Amygdala (tissue), 56 donors: Measurements from ENCODE around the gene NQO1.
"Not testable (repeated sequence)": the region's sequence is repeated elsewhere in the genome, so short reads cannot be mapped to it uniquely, and the experiment has no call there.

Source experiments
- DNase-seq, 56 donors: peaks; one replicate each; lab custom pipeline; 2025; lab: John Stamatoyannopoulos, UW

The NQO1 gene

GRCh38 chr16:69744363-69745231 is 18.2 kb upstream of the NQO1 start:
- DNase-seq = no peak

GRCh38 chr16:69741951-69742904 is 15.9 kb upstream of the NQO1 start:
- DNase-seq = peak in 18 of 56 donors; percentile 2 to 45 (median 17)

GRCh38 chr16:69741519-69741918 is 15.2 kb upstream of the NQO1 start:
- DNase-seq = no peak

GRCh38 chr16:69732101-69732500 is 5.7 kb upstream of the NQO1 start:
- DNase-seq = no peak

- DNase-seq = not testable (repeated sequence)
Measured at GRCh38 chr16:69731280-69731679, 4.9 kb upstream of the NQO1 start.

GRCh38 chr16:69729030-69729429 is 2.7 kb upstream of the NQO1 start:
- DNase-seq = not testable (repeated sequence)

GRCh38 chr16:69727916-69728270 is 1.5 kb upstream of the NQO1 start:
- DNase-seq = peak in 38 of 56 donors; percentile 9 to 79 (median 38)

GRCh38 chr16:69725480-69726312 is 664 bp downstream of the NQO1 start:
- peak in 1 of 56 donors; percentile 29 for DNase-seq

GRCh38 chr16:69724981-69725479 is 1.3 kb downstream of the NQO1 start:
- peak in 2 of 56 donors; percentile 7 to 19 for DNase-seq

- DNase-seq = no peak
Measured at GRCh38 chr16:69724414-69724873, 1.9 kb downstream of the NQO1 start.

GRCh38 chr16:69721441-69721957 is 4.9 kb downstream of the NQO1 start:
- no peak for DNase-seq

GRCh38 chr16:69720822-69721430 is 5.4 kb downstream of the NQO1 start:
- no peak for DNase-seq

- no peak for DNase-seq
Measured at GRCh38 chr16:69718111-69718764, 8.1 kb downstream of the NQO1 start.

GRCh38 chr16:69717066-69717465 is 9.3 kb downstream of the NQO1 start:
- DNase-seq = peak in 2 of 56 donors; percentile 8 to 28

GRCh38 chr16:69712914-69713581 is 13.3 kb downstream of the NQO1 start:
- DNase-seq = no peak

GRCh38 chr16:69712277-69712676 is 14.1 kb downstream of the NQO1 start:
- no peak for DNase-seq

GRCh38 chr16:69711115-69711740 is 15.1 kb downstream of the NQO1 start:
- DNase-seq = peak in 1 of 56 donors; percentile 9
